ENCODE results near the gene AGBL4.
"Not testable (repeated sequence)": the region's sequence is repeated elsewhere in the genome, so short reads cannot be mapped to it uniquely, and the experiment has no call there.

AGBL4 gene

GRCh38 chr1:49435291-49435690, 588.5 kb downstream of the AGBL4 start:
- DNase-seq (ENCODE audit: low spot score): no peak

- no peak for DNase-seq (ENCODE audit: low spot score)
These were observed 599.0 kb downstream of the AGBL4 start for GRCh38 chr1:49424782-49425181.

GRCh38 chr1:49416758-49417157, 607.0 kb downstream of the AGBL4 start:
- no peak for DNase-seq (ENCODE audit: low spot score)

DNA sequence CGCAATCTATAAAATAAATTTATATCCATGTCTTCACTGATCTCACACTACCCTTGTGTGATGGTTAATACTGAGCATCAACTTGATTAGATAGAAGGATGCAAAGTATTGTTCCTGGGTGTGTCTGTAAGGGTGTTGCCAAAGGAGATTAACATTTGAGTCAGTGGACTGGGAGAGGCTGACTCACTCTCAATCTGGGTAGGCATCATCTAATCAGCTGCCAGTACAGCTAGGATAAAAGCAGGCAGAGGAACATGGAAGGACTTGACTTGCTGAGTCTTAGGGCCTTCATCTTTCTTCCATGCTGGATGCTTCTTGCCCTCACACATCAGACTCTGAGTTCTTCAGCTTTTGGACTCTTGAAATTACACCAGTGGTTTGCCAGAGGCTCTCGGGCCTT, 615.4 kb downstream of the AGBL4 start:
- no peak for DNase-seq (ENCODE audit: low spot score)

DNA sequence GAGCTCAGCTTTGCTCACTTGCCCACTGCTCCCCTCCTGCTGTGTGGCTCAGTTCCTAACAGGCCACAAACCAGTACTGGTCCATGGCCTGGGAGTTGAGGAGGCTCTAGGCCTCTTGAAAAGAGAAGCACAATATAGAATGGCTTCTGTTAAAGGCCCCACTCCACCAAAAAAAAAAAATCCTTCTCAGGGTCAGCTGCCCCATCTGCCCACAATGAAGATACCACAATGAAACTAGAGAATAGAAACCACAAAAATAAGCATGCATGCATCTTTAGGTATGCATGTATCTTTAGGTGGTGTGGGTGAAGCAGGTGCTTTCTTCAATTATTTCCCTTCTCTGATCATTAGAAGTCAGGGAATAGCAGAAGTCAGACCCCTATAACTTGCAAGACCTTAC, 626.7 kb downstream of the AGBL4 start:
- DNase-seq (ENCODE audit: low spot score): no peak

DNA sequence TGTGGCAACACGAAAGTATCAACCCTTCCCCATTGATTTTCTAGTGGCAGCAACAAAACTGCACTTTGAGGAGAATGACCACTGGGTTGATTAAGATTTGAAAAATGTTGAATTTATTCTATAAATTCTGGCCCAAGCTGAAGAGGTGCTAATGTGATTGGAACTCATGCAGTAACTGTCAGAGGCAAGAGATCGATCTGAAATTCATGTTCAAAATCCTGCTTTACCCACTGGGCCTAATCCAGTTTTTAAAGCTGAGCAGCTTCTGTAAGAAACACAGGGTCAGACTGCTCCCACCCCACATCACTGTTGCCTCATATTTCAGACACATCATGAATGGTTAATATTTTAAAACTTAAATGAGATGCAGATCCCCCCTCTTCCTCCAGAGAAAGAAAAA, 629.6 kb downstream of the AGBL4 start:
- DNase-seq (ENCODE audit: low spot score): no peak

DNA sequence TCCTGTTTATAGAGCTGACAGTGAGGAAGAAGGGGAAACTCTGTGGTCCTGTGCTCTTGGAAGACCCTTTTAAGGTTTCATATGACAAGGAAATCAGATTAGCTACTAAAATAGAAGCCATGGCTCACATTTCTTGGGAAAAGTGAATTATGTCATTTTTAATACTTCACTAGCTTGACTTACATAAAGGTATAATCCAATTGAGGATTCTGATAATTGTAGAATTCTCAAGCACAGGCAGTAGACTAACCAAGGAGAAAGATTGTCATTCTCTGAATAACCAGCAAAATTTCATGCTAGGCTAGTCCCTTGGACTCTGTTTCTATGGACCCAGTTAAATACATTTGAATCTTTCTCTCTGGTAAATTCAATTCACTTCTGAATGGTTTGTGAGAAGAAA, 634.1 kb downstream of the AGBL4 start:
- no peak for DNase-seq (ENCODE audit: low spot score)

DNA sequence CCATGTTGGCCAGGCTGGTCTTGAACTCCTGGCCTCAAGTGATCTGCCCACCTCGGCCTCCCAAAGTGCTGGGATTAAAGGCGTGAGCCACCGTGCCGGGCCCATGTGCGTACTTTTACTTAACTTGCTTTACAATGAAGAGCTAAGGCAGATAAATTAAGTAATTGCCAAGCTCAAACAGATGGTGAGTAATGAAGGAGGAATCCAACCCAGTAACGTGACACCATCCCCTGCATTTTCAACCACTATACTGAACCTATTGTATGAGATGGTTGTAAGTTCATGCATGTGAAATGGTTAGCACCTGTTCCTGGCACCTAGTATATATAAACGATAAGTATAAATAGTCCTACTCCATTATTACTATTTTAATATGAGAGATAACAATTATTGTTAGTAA, 659.1 kb downstream of the AGBL4 start:
- no peak for DNase-seq (ENCODE audit: low spot score)

DNA sequence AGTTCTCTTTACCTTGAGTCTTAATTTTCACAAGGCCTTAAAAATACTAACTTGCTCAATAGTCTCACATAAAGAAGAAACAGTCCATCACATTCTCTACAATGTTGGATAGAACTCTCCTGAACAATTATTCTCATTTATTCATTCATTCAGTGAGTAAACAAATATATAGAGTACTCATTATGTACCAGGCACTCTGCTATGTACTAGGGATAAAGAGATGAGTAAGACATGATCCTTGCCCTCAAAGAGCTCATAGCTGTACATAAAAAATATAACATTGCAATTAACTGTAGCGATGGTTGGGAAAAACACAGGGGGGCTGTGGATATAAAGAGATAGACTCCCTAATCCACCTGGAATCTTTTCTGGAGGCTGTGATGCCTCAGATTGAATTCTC, 660.1 kb downstream of the AGBL4 start:
- no peak for DNase-seq (ENCODE audit: low spot score)

- DNase-seq (ENCODE audit: low spot score): no peak
These were observed 665.7 kb downstream of the AGBL4 start for GRCh38 chr1:49358036-49358435.

DNA sequence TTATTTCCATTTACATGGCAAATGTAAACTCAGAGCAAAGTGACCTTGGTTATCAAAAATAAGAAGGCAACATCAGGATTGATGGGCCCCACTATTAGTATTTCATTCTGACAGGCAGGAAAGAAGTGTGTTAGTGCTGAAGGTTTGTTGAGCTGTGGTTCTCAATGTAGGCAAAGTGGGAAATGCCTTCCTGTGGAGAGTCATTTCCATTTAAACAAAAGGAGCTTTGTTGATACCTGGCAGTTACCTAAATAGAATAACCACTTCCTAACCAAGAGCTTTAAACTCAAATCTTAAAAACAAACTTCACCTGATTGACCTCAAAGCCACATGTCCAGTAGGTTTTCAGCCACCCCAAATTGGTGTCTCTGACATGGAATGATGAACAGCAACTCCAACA, 667.2 kb downstream of the AGBL4 start:
- DNase-seq (ENCODE audit: low spot score): no peak

GRCh38 chr1:49351768-49352167, 672.0 kb downstream of the AGBL4 start:
- no peak for DNase-seq (ENCODE audit: low spot score)

GRCh38 chr1:49346767-49347349, 676.9 kb downstream of the AGBL4 start:
- no peak for DNase-seq (ENCODE audit: low spot score)

GRCh38 chr1:49340576-49340975, 683.2 kb downstream of the AGBL4 start:
- DNase-seq (ENCODE audit: low spot score): no peak

- no peak for DNase-seq (ENCODE audit: low spot score)
These were observed 684.7 kb downstream of the AGBL4 start for GRCh38 chr1:49339043-49339442.

DNA sequence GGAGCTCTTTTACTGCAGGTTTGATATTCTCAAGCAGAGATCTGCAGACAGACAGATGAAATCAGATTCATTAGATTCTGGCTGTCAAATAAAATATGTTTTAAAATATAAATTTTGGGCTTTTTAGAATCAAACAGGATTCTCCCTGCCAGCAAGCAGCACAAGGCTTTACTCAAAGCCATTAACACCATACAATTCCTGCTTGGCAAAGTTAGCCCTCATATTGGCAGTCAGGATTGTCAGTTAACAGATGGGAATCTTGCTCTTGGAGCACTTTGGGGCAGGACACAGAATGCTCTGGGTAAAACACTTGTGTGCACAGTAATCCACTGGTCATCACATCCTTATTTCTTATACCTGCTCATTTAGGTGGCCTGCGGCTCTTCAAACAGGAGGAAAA, 686.5 kb downstream of the AGBL4 start:
- no peak for DNase-seq (ENCODE audit: low spot score)

GRCh38 chr1:49333906-49334305, 689.8 kb downstream of the AGBL4 start:
- DNase-seq (ENCODE audit: low spot score): no peak

GRCh38 chr1:49331066-49331852, 692.5 kb downstream of the AGBL4 start:
- no peak for DNase-seq (ENCODE audit: low spot score)

DNA sequence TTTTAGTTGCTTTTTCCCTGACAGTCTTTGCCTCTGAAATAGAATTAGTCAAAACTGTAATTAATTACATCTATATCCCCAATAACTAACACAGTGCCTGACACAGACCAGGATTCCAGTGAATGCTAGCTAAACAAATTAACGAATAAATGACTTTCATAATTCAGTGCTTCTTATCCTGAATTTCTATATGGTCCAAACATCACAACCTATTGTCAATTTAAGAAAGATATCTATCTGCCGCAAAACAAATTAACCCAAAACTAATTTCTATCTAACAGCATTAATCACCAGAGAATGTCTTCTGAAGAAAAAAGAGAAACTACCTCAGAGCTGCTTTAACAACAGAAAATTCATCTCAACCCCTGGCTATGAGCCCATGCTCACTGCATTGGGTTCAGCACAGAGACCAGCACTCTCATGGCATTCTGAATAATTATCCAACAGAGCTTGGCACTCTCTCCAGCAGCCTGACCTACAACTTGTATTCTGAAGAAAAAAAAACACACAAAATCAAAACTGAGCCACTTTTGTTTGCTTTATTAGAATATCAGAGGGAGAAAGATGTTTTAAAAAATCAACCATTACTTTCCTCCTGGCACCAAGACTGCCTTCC, 699.7 kb downstream of the AGBL4 start:
- DNase-seq (ENCODE audit: low spot score): no peak

DNA sequence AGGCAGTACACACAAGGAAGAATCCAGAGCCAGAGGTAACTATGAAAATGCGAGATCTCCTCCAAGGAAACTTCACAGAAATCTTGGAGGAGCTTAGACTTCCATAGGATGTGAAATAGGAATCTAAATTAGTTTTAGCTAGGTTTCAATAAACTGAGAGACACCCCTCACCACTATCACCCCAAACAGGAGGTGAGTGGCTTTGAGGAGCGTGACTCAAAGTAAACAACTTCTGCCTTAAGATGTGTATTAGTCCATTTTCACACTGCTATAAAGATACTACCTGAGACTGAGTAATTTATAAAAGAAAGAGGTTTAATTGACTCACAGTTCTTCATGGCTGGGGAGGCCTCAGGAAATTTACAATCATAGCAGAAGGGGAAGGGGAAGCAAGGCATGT, 703.3 kb downstream of the AGBL4 start:
- DNase-seq (ENCODE audit: low spot score): not testable (repeated sequence)

DNA sequence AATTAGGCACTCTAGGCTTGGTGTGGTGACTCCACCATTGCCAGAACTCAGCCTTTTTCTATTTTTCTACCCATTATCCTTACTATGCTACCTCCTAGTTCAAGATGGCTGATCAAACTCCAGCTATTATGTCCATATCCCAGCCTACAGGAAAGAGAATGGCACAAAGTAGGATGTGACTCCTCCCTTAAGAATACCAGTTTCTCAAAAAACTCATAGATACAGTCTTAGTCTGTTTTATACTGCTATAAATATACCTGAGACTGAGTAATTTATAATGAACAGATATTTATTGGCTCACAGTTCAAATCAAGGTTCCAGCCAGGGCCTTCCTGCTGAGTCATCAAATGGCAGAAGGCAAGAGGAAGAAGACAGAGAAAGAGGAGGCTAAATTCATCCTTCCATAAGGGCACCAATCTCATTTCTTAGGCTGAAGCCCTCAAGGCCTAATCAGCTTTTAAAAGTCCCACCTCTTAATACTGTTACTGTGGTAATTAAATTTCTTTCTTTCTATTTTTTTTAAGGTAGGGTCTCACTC, 704.3 kb downstream of the AGBL4 start:
- DNase-seq (ENCODE audit: low spot score): no peak

DNA sequence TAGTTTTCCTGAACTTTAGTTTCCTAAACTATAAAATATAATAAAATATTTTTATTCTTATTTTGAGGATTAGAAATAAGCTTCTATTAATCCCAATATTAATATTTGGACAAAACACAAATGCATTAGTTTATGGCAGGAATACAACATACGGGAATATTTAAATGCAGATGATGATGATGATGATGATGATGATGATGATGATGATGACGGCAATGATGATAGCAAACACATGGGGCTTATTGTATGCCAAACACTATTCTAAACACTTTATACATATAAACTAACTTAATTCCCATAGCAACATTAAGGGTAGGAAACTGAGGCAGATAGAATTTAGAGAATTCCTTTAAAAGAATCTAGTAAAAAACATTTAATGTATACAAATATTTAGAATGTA, 705.5 kb downstream of the AGBL4 start:
- no peak for DNase-seq (ENCODE audit: low spot score)

- no peak for DNase-seq (ENCODE audit: low spot score)
These were observed 716.3 kb downstream of the AGBL4 start for GRCh38 chr1:49307457-49307856.
